DOHH2 (cell line): ENCODE results near the gene RUFY1.

Experiments
- EZH2phosphoT487 ChIP-seq: fragments of 200-600 bp; sonication (generic); IDR thresholded peaks from 2 replicates; pipeline ENCODE4 v1.6.1; 2017; ENCODE audit warnings: borderline replicate concordance, mild to moderate bottlenecking, antibody characterized with exemption, low read length, moderate library complexity, mixed read lengths
- TF ChIP-seq, protein P1 (sequence below): fragments of 200-600 bp; sonication (generic); IDR thresholded peaks from one replicate; pipeline ENCODE4 v1.5.1; 2014; ENCODE audit warnings: antibody characterized with exemption, mild to moderate bottlenecking, low read depth, low read length; ENCODE audit not compliant: poor library complexity, severe bottlenecking

DNA sequence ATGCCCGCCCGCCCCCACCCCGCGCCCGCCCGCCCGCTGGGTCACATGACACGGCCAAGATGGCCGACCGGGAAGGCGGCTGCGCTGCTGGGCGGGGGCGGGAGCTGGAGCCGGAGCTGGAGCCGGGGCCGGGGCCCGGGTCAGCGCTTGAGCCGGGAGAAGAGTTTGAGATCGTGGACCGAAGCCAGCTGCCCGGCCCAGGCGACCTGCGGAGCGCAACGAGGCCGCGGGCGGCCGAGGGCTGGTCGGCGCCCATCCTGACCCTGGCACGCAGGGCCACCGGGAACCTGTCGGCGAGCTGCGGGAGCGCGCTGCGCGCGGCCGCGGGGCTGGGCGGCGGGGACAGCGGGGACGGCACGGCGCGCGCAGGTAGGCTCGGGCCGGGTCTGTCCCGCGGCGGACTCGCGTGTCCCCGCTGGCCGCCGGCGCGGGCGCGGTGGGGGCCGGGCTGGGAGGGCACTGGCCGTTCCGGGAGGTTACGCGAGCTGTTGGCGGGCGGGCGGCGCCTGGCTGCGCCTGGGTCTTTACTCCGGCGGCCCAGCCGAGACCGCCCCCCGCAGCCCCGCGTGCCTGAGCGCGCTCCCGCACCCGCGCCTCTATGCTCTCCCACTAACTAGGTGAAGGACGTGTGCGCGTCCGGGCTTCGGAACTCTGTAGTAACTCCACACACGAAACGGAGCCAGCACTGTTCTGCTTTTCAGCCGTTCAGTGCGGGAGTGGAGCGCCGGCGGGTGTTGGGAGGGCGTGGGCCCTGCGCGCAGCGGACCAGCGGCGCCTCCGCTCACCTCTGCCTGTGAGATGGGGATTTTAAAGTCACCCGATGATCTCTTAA, at the start of gene RUFY1:
- TF ChIP-seq, protein P1, sequence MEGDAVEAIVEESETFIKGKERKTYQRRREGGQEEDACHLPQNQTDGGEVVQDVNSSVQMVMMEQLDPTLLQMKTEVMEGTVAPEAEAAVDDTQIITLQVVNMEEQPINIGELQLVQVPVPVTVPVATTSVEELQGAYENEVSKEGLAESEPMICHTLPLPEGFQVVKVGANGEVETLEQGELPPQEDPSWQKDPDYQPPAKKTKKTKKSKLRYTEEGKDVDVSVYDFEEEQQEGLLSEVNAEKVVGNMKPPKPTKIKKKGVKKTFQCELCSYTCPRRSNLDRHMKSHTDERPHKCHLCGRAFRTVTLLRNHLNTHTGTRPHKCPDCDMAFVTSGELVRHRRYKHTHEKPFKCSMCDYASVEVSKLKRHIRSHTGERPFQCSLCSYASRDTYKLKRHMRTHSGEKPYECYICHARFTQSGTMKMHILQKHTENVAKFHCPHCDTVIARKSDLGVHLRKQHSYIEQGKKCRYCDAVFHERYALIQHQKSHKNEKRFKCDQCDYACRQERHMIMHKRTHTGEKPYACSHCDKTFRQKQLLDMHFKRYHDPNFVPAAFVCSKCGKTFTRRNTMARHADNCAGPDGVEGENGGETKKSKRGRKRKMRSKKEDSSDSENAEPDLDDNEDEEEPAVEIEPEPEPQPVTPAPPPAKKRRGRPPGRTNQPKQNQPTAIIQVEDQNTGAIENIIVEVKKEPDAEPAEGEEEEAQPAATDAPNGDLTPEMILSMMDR: no peak
- no peak for TF ChIP-seq EZH2phosphoT487
